ENCODE measurements around the gene CDH4. TPM values are rescaled to one million over a fixed set of nuclear protein-coding genes. Genes with fewer than 3 reads are reported as not detected.

Gene CDH4
- total and polyA plus RNA-seq, 2 donors (not counting 3 experiments of a cell fraction or from before 2014, with no cell fraction given), result 0.17 to 0.51 TPM

- intact Hi-C loops (cut with micrococcal nuclease), result no loop called here
Measured at GRCh38 chr20:61786230-61786629, 534.2 kb downstream of the CDH4 start.

More at GRCh38 chr20:61786230-61786629, 534.2 kb downstream of the CDH4 start:
- Histone ChIP-seq H3K36me3 (ENCODE audit: control insufficient read depth in 2 of 2, extremely low read depth in 1 of 2, insufficient read depth in 2 of 2, low read length in 2 of 2) (no peaks in the 10 kb centered on the region), H3K79me2 (ENCODE audit: control insufficient read depth, insufficient read depth, low read length) (no peaks in the 10 kb centered on the region), H3K4me1 (ENCODE audit: control insufficient read depth, extremely low read depth, insufficient read depth, low read length) (no peaks in the 10 kb centered on the region), H3K27ac (ENCODE audit: insufficient read depth, low read depth, low read length) (no peak overlapping the region), H3K27me3 (ENCODE audit: control insufficient read depth in 2 of 2, insufficient read depth in 2 of 2, low read length in 2 of 2) (no peaks in the 10 kb centered on the region), H3K4me2 (ENCODE audit: insufficient read depth, low read length) (no peak overlapping the region), H3K9ac (replicated peaks; ENCODE audit: extremely low read depth, insufficient read depth, low read length) (no peak overlapping the region), H4K20me1 (replicated peaks; ENCODE audit: control insufficient read depth, extremely low read depth, insufficient read depth, low read length) (no peaks in the 10 kb centered on the region), H2AFZ (ENCODE audit: low read depth, low read length) (no peak overlapping the region), H3K4me3 (replicated peaks in 1 of 3; ENCODE audit: insufficient read depth in 1 of 3, low read depth in 1 of 3, low read length in 3 of 3) (no peak overlapping the region), H3K9me1 (replicated peaks; ENCODE audit: control insufficient read depth, extremely low read depth, insufficient read depth, low read length) (no peaks in the 10 kb centered on the region), H3K9me3 (replicated peaks; ENCODE audit: control insufficient read depth, insufficient read depth, low read length) (no peaks in the 10 kb centered on the region)
- CTCF ChIA-PET, result no interaction called here
- TF ChIP-seq MYC (IDR thresholded peaks at IDR 0.05; ENCODE audit: low read depth, low read length), result no peak
- no peak for TF ChIP-seq JUN (IDR thresholded peaks at IDR 0.05; ENCODE audit: borderline replicate concordance, insufficient read depth, insufficient read length, low read depth)
- no peak for TF ChIP-seq MAX (IDR thresholded peaks at IDR 0.05; ENCODE audit: insufficient read depth, insufficient read length)
- no peak for TF ChIP-seq CTCF (IDR thresholded peaks at IDR 0.05; ENCODE audit: extremely low read depth in 1 of 2, insufficient read depth in 1 of 2, low read depth in 1 of 2, low read length in 2 of 2)
- TF ChIP-seq POLR2A (IDR thresholded peaks at IDR 0.05; ENCODE audit: low read depth, low read length), result no peak
- no peak for TF ChIP-seq POLR2AphosphoS5 (IDR thresholded peaks at IDR 0.05; ENCODE audit: insufficient read depth, low read depth, low read length)
- no peak for TF ChIP-seq GATA2 (IDR thresholded peaks at IDR 0.05; ENCODE audit: insufficient read depth, insufficient read length, low read depth, low read length)
- no peak for TF ChIP-seq EZH2 (IDR thresholded peaks at IDR 0.05; ENCODE audit: borderline replicate concordance, low read depth, low read length, severe bottlenecking)
- no peak for TF ChIP-seq FOS (IDR thresholded peaks at IDR 0.05; ENCODE audit: borderline replicate concordance, insufficient read depth, low read length)
- POLR2A ChIA-PET, result no interaction called here
- BruUV-seq (replicated peaks), result no TSS peak
- FAIRE-seq (no peak), DNase-seq (ENCODE audit: low read depth, low spot score) (no peak)
- dilution Hi-C loops (cut with MboI; ENCODE audit: extremely low pct_ligation_motif_present, low sequenced_read_pairs), result no loop called here

All from endothelial cell of umbilical vein (primary cell).